DMS114 treated with DMSO at 0.1 percent for 48 hours (cell line): Measurements from ENCODE around the gene CLEC4F.

Experiments used
- DNase-seq: peaks from one replicate; lab custom pipeline; 2025; ENCODE audit not compliant: unreplicated experiment; lab: John Stamatoyannopoulos, UW

Gene CLEC4F

GRCh38 chr2:70789304-70790135, 30.9 kb downstream of the CLEC4F start:
- peak; percentile 68 for DNase-seq

GRCh38 chr2:70785137-70785911, 35.1 kb downstream of the CLEC4F start:
- peak; percentile 56 for DNase-seq

- no peak for DNase-seq
Observed at GRCh38 chr2:70784320-70784719, 36.1 kb downstream of the CLEC4F start.

- DNase-seq, result no peak
Observed at GRCh38 chr2:70779911-70780545, 40.4 kb downstream of the CLEC4F start.

- no peak for DNase-seq
Observed at GRCh38 chr2:70779491-70779890, 40.9 kb downstream of the CLEC4F start.

- DNase-seq, result no peak
Observed at GRCh38 chr2:70778676-70779075, 41.7 kb downstream of the CLEC4F start.

GRCh38 chr2:70777450-70777849, 42.9 kb downstream of the CLEC4F start:
- DNase-seq, result no peak

GRCh38 chr2:70776266-70776665, 44.1 kb downstream of the CLEC4F start:
- no peak for DNase-seq

GRCh38 chr2:70775141-70775540, 45.3 kb downstream of the CLEC4F start:
- DNase-seq, result no peak

GRCh38 chr2:70772486-70773155, 47.8 kb downstream of the CLEC4F start:
- no peak for DNase-seq

GRCh38 chr2:70771446-70771845, 49.0 kb downstream of the CLEC4F start:
- DNase-seq, result no peak

GRCh38 chr2:70769450-70769849, 50.9 kb downstream of the CLEC4F start:
- no peak for DNase-seq

- no peak for DNase-seq
Observed at GRCh38 chr2:70768590-70769085, 51.8 kb downstream of the CLEC4F start.

- peak; percentile 15 for DNase-seq
Observed at GRCh38 chr2:70767699-70768589, 52.5 kb downstream of the CLEC4F start, which contains the start of gene ADD2. Gene ADD2 (minus strand): TSS chr2:70768200. CDS start chr2:70706408, 61,792 bp downstream.

GRCh38 chr2:70767079-70767698, 53.2 kb downstream of the CLEC4F start:
- DNase-seq, result no peak

GRCh38 chr2:70766357-70767078, 53.9 kb downstream of the CLEC4F start:
- DNase-seq, result no peak

- DNase-seq, result no peak
Observed at GRCh38 chr2:70765507-70765906, 54.9 kb downstream of the CLEC4F start.

- no peak for DNase-seq
Observed at GRCh38 chr2:70759446-70759845, 61.0 kb downstream of the CLEC4F start.
